ENCODE data around the gene PDCD1. TPM values are rescaled to one million over a fixed set of nuclear protein-coding genes. Genes with fewer than 3 reads are reported as not detected.

Gene PDCD1
- total and polyA plus RNA-seq, 2 of the 13 experiments (the other 11 are each of a cell fraction or from before 2014, with no cell fraction given): 0.04 TPM; not detected in 1

DNA sequence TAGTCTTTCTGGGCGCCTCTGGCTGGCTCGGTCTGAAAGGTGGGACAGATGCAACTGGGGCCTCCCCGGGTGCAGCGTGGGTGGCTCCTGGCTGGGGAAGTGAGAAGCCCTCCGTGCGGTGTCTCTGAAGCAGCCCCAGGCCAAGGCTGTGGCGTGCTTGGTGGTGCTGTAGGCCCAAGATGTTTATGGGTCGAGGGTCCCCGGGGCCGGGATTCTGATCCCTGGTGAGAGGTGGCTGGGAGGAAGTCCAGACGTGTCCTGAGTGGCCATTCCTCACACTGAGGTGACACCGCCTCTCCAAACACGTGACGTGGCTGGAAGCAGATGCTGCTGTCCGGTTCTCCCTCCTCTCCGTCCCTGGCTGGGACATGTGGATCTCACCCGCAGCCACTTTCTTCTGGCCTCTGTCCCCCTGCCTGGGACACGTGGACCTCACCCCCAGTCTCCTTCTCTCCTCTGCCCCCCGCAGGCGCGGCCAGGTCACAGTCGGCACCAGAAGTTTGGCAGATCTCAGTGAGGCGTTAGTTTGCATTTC lies 23.5 kb upstream of the PDCD1 start (continued):
- no peak for TF ChIP-seq ZNF407 (CRISPR knock-in tag; IDR thresholded peaks at IDR 0.05; ENCODE audit: not compliant biosample characterization)
- 0 out of 2 replicates have a peak, but pooled peaks have one; percentile 27 for TF ChIP-seq HIVEP1 (CRISPR knock-in tag; IDR thresholded peaks at IDR 0.05)
- TF ChIP-seq GABPA (IDR thresholded peaks at IDR 0.05; ENCODE audit: low read depth, low read length): no peak
- TF ChIP-seq GABPA (CRISPR knock-in tag; IDR thresholded peaks at IDR 0.05; ENCODE audit: low read depth): peak; percentile 21; the same call in 1 of the 2 replicates
- TF ChIP-seq GABPB1 (CRISPR knock-in tag; IDR thresholded peaks at IDR 0.05): peak; percentile 51; the same call in 1 of the 2 replicates
- no peak for TF ChIP-seq PPARG (CRISPR knock-in tag; conservative IDR thresholded peaks at IDR 0.05)
- TF ChIP-seq FOXA1 (IDR thresholded peaks at IDR 0.05): no peak
- 0 out of 2 replicates have a peak, but pooled peaks have one; percentile 11 for TF ChIP-seq FOXA1 (CRISPR knock-in tag; IDR thresholded peaks at IDR 0.05)
- 0 out of 2 replicates have a peak, but pooled peaks have one; percentile 71 for TF ChIP-seq MXD4 (CRISPR knock-in tag; IDR thresholded peaks at IDR 0.05)
- TF ChIP-seq MAX (IDR thresholded peaks at IDR 0.05): peak; percentile 49; the same call in 1 of the 2 replicates
- no peak for TF ChIP-seq RFXANK (CRISPR knock-in tag; IDR thresholded peaks at IDR 0.05)
- no peak for TF ChIP-seq MEF2D (CRISPR knock-in tag; IDR thresholded peaks at IDR 0.05)
- no peak for TF ChIP-seq TEAD2 (CRISPR knock-in tag; IDR thresholded peaks at IDR 0.05)
- 0 out of 2 replicates have a peak, but pooled peaks have one; percentile 49 for TF ChIP-seq ZSCAN25 (CRISPR knock-in tag; IDR thresholded peaks at IDR 0.05)
- no peak for TF ChIP-seq ZSCAN29 (CRISPR knock-in tag; conservative IDR thresholded peaks at IDR 0.05)
- 0 out of 2 replicates have a peak, but pooled peaks have one; percentile 5 for TF ChIP-seq SAP130 (CRISPR knock-in tag; IDR thresholded peaks at IDR 0.05; ENCODE audit: low read depth)
- TF ChIP-seq GTF3A (CRISPR knock-in tag; conservative IDR thresholded peaks at IDR 0.05): no peak
- 0 out of 2 replicates have a peak, but pooled peaks have one; percentile 32 for TF ChIP-seq ZBTB37 (CRISPR knock-in tag; IDR thresholded peaks at IDR 0.05)
- 0 out of 2 replicates have a peak, but pooled peaks have one; percentile 21 for TF ChIP-seq PATZ1 (CRISPR knock-in tag; IDR thresholded peaks at IDR 0.05)
- peak; percentile 20; the same call in 1 of the 2 replicates for TF ChIP-seq ZNF768 (CRISPR knock-in tag; IDR thresholded peaks at IDR 0.05)
